ENCODE data around the gene COMMD2.
A peak's percentile ranks its signal among the peaks of the same experiment; 100 is the strongest.

The COMMD2 gene

GRCh38 chr3:149763565-149764195 is 11.4 kb upstream of the COMMD2 start:
- H3K4me3 Mint-ChIP-seq = no peak overlapping the region
- no peaks in the 10 kb centered on the region for H3K4me1 Mint-ChIP-seq
- no peaks in the 10 kb centered on the region for H3K9me3 Mint-ChIP-seq
- H3K27me3 Mint-ChIP-seq (ENCODE audit: low read depth, poor library complexity) = peaks cover 11% of the 10 kb centered on the region
- no peak for DNase-seq
- no peak overlapping the region for H3K27ac Mint-ChIP-seq
- no peaks in the 10 kb centered on the region for H3K36me3 Mint-ChIP-seq (ENCODE audit: low read depth)
- no peak for TF ChIP-seq CTCF (IDR thresholded peaks at IDR 0.05)

GRCh38 chr3:149753717-149754116 is 1.4 kb upstream of the COMMD2 start:
- H3K4me1 Mint-ChIP-seq = peaks cover 17% of the 10 kb centered on the region
- H3K27me3 Mint-ChIP-seq (ENCODE audit: low read depth, poor library complexity) = peaks cover 28% of the 10 kb centered on the region
- DNase-seq = no peak
- peaks cover 14% of the 10 kb centered on the region for H3K36me3 Mint-ChIP-seq (ENCODE audit: low read depth)
- no peak overlapping the region for H3K27ac Mint-ChIP-seq
- TF ChIP-seq CTCF (IDR thresholded peaks at IDR 0.05) = no peak
- no peaks in the 10 kb centered on the region for H3K9me3 Mint-ChIP-seq
- peak overlapping the region; percentile 63 for H3K4me3 Mint-ChIP-seq

- Mint-ChIP-seq H3K27ac (no peak overlapping the region), H3K27me3 (ENCODE audit: low read depth, poor library complexity) (peaks cover 25% of the 10 kb centered on the region), H3K36me3 (ENCODE audit: low read depth) (peaks cover 23% of the 10 kb centered on the region), H3K4me1 (peaks cover 17% of the 10 kb centered on the region), H3K9me3 (no peaks in the 10 kb centered on the region), H3K4me3 (peak overlapping the region; percentile 98)
- TF ChIP-seq CTCF (IDR thresholded peaks at IDR 0.05) = no peak
- DNase-seq = no peak
Measured at GRCh38 chr3:149752788-149753136, 473 bp upstream of the COMMD2 start.

- no peak for TF ChIP-seq CTCF (IDR thresholded peaks at IDR 0.05)
- H3K9me3 Mint-ChIP-seq = no peaks in the 10 kb centered on the region
- DNase-seq = no peak
- H3K27ac Mint-ChIP-seq = no peak overlapping the region
- H3K27me3 Mint-ChIP-seq (ENCODE audit: low read depth, poor library complexity) = peaks cover 18% of the 10 kb centered on the region
- H3K4me3 Mint-ChIP-seq = peak overlapping the region; percentile 98
- H3K36me3 Mint-ChIP-seq (ENCODE audit: low read depth) = peaks cover 35% of the 10 kb centered on the region
- H3K4me1 Mint-ChIP-seq = peaks cover 17% of the 10 kb centered on the region
Measured at GRCh38 chr3:149751551-149751950, 738 bp downstream of the COMMD2 start.

- no peak overlapping the region for H3K27ac Mint-ChIP-seq
- no peaks in the 10 kb centered on the region for H3K4me1 Mint-ChIP-seq
- TF ChIP-seq CTCF (IDR thresholded peaks at IDR 0.05) = no peak
- H3K4me3 Mint-ChIP-seq = no peak overlapping the region
- H3K27me3 Mint-ChIP-seq (ENCODE audit: low read depth, poor library complexity) = no peaks in the 10 kb centered on the region
- H3K36me3 Mint-ChIP-seq (ENCODE audit: low read depth) = peaks cover 62% of the 10 kb centered on the region
- DNase-seq = no peak
- H3K9me3 Mint-ChIP-seq = no peaks in the 10 kb centered on the region
Measured at GRCh38 chr3:149744606-149745005, 7.7 kb downstream of the COMMD2 start.

GRCh38 chr3:149744151-149744550 is 8.1 kb downstream of the COMMD2 start:
- DNase-seq = no peak
- H3K4me3 Mint-ChIP-seq = no peak overlapping the region
- peaks cover 60% of the 10 kb centered on the region for H3K36me3 Mint-ChIP-seq (ENCODE audit: low read depth)

More at GRCh38 chr3:149744151-149744550, 8.1 kb downstream of the COMMD2 start:
- Mint-ChIP-seq H3K4me1 (no peaks in the 10 kb centered on the region), H3K9me3 (no peaks in the 10 kb centered on the region), H3K27ac (no peak overlapping the region), H3K27me3 (ENCODE audit: low read depth, poor library complexity) (no peaks in the 10 kb centered on the region)
- TF ChIP-seq CTCF (IDR thresholded peaks at IDR 0.05) = no peak

Data from nephron progenitor cell (in vitro differentiated cells).